GM13976 (cell line): ENCODE measurements around the gene PRR33.

Experiments used
- DNase-seq: peaks from one replicate; pipeline ENCODE4 v3.0.0; 2012; ENCODE audit warnings: low spot score
- CTCF ChIP-seq: IDR thresholded peaks from 2 replicates; pipeline ENCODE4 v1.5.1; 2012; ENCODE audit warnings: borderline replicate concordance, mild to moderate bottlenecking; ENCODE audit not compliant: insufficient read depth; ENCODE audit errors: extremely low read depth, missing control alignments, control extremely low read depth
- in situ Hi-C: fragments of 300-500 bp; cut with MboI; formaldehyde crosslinking; loops from one replicate; pipeline ENCODE4 v1.12.0; 2022; ENCODE audit warnings: low sequenced_read_pairs, mixed read lengths, inconsistent platforms; ENCODE audit not compliant: unreplicated experiment

PRR33 gene

GRCh38 chr11:1906181-1906580, 14.5 kb upstream of the PRR33 start:
- no peak for TF ChIP-seq CTCF
- DNase-seq, result no peak
- in situ Hi-C loops, result no loop called here

DNA sequence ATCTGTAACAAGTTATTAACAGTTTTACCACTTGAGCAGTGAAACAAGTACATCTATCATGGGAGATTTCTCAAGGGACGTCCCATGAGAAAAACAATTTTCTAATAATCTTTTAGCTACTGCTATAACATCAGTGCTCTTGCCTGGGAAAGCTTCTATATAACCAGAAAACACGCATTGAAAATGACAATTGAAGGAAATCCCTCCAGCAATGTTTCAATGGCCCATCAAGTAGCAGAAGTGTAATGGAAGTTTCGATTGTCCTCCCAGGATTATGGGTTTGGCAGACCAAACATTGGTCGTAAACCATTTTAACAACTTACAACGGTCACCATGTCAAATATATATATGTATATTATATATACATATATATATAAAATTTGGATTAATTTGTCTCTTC, 8.0 kb upstream of the PRR33 start:
- no peak for TF ChIP-seq CTCF
- no peak for DNase-seq
- in situ Hi-C loops, result no loop called here

GRCh38 chr11:1899090-1899489, 7.4 kb upstream of the PRR33 start:
- TF ChIP-seq CTCF, result no peak
- in situ Hi-C loops, result no loop called here
- no peak for DNase-seq

- peak; percentile 73 for DNase-seq
Measured at GRCh38 chr11:1896923-1897322, 5.2 kb upstream of the PRR33 start.

GRCh38 chr11:1896468-1896867, 4.8 kb upstream of the PRR33 start:
- DNase-seq, result peak; percentile 44
- TF ChIP-seq CTCF, result no peak
- in situ Hi-C loops, result no loop called here

More at GRCh38 chr11:1896923-1897322, 5.2 kb upstream of the PRR33 start:
- peak; percentile 22 for TF ChIP-seq CTCF
- in situ Hi-C loops, result no loop called here

- no peak for TF ChIP-seq CTCF
- in situ Hi-C loops, result no loop called here
- DNase-seq, result no peak
Measured at GRCh38 chr11:1894759-1895158, 3.1 kb upstream of the PRR33 start.

DNA sequence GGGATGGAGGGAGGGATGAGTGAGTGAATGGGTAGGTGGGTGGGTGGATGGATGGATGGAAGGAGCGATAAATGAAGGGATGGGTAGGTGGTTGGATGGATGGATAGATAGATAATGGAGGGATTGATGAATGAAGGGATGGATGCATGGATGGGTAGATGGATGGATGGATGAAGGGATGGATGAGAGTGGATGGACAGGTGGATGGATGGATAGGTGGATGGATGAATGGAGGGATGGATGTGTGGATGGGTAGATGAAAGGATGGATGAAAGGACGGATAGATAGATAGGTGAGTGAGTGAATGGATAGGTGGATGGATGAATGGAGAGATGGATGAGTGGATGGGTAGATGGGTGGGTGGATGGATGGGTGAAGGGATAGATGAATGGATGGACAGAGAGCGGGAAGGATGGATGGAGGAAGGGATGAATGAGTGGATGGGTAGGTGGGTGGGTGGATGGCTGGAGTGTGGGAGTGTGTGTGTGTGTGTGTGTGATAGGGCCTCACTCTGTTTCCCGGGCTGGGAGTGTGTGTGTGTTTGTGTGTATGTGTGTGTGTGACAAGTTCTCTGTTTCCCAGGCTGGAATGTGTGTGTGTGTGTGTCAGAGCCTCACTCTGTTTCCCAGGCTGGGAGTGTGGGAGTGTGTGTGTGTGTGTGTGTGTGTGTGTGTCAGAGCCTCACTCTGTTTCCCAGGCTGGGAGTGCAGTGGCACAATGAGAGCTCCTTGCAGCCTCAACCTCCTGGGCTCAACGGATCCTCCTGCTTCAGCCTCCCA, 2.1 kb upstream of the PRR33 start:
- DNase-seq, result no peak
- in situ Hi-C loops, result no loop called here
- no peak for TF ChIP-seq CTCF
